ENCODE measurements around the gene TREH.

DNA sequence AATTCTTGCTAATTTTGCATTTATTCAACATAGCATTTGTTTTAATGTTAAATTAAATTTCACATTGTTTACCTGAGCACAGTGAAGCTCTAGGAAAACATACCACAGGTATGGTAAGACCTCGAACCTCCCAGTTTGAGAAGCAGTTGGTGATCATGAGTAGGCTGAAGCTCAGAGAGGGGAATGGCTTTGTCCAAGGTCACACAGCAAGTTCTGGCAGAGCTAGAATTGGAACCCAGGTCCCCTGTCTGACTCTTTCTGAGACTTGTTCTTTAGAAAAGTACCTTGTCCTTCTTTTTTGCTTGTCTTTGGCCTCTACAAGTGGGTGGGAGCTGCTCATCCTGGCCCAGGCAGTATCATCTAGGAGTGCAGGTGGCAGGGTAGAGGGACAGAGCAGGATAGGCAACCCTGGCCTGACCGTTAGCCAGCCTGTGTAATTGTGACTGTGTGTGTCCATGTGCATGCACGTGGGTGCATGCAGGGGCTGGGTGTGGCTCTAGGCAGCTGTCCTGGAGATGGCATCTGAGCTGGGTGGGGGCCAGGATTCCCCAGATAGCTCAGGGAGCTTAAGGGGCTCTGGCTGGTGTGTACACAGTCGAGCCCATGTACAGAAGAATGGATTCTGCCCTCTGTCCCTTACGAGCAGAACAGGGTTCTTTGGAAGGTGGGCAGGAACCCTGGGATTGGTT, 50.4 kb downstream of the TREH start:
- TF ChIP-seq POLR2AphosphoS5 (IDR thresholded peaks at IDR 0.05; ENCODE audit: low read depth) (no peak), CREB1 (CRISPR knock-in tag; IDR thresholded peaks at IDR 0.05; ENCODE audit: low read depth) (no peak), EZH2 (IDR thresholded peaks at IDR 0.05; ENCODE audit: low read depth, unreplicated experiment) (no peak), EZH2phosphoT487 (IDR thresholded peaks at IDR 0.05; ENCODE audit: unreplicated experiment) (no peak), STAT1 (IDR thresholded peaks at IDR 0.05; ENCODE audit: unreplicated experiment) (no peak), JUNB (IDR thresholded peaks at IDR 0.05; ENCODE audit: unreplicated experiment) (no peak), ZNF331 (CRISPR knock-in tag; IDR thresholded peaks at IDR 0.05; ENCODE audit: low read depth) (no peak), ZNF114 (CRISPR knock-in tag; IDR thresholded peaks at IDR 0.05) (no peak)
- TF ChIP-seq, protein P1, sequence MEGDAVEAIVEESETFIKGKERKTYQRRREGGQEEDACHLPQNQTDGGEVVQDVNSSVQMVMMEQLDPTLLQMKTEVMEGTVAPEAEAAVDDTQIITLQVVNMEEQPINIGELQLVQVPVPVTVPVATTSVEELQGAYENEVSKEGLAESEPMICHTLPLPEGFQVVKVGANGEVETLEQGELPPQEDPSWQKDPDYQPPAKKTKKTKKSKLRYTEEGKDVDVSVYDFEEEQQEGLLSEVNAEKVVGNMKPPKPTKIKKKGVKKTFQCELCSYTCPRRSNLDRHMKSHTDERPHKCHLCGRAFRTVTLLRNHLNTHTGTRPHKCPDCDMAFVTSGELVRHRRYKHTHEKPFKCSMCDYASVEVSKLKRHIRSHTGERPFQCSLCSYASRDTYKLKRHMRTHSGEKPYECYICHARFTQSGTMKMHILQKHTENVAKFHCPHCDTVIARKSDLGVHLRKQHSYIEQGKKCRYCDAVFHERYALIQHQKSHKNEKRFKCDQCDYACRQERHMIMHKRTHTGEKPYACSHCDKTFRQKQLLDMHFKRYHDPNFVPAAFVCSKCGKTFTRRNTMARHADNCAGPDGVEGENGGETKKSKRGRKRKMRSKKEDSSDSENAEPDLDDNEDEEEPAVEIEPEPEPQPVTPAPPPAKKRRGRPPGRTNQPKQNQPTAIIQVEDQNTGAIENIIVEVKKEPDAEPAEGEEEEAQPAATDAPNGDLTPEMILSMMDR (conservative IDR thresholded peaks at IDR 0.05; ENCODE audit: low read depth in 2 of 2): no peak
- TF ChIP-seq, protein P2, sequence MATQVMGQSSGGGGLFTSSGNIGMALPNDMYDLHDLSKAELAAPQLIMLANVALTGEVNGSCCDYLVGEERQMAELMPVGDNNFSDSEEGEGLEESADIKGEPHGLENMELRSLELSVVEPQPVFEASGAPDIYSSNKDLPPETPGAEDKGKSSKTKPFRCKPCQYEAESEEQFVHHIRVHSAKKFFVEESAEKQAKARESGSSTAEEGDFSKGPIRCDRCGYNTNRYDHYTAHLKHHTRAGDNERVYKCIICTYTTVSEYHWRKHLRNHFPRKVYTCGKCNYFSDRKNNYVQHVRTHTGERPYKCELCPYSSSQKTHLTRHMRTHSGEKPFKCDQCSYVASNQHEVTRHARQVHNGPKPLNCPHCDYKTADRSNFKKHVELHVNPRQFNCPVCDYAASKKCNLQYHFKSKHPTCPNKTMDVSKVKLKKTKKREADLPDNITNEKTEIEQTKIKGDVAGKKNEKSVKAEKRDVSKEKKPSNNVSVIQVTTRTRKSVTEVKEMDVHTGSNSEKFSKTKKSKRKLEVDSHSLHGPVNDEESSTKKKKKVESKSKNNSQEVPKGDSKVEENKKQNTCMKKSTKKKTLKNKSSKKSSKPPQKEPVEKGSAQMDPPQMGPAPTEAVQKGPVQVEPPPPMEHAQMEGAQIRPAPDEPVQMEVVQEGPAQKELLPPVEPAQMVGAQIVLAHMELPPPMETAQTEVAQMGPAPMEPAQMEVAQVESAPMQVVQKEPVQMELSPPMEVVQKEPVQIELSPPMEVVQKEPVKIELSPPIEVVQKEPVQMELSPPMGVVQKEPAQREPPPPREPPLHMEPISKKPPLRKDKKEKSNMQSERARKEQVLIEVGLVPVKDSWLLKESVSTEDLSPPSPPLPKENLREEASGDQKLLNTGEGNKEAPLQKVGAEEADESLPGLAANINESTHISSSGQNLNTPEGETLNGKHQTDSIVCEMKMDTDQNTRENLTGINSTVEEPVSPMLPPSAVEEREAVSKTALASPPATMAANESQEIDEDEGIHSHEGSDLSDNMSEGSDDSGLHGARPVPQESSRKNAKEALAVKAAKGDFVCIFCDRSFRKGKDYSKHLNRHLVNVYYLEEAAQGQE (IDR thresholded peaks at IDR 0.05; ENCODE audit: unreplicated experiment): no peak
- TF ChIP-seq, protein P3, sequence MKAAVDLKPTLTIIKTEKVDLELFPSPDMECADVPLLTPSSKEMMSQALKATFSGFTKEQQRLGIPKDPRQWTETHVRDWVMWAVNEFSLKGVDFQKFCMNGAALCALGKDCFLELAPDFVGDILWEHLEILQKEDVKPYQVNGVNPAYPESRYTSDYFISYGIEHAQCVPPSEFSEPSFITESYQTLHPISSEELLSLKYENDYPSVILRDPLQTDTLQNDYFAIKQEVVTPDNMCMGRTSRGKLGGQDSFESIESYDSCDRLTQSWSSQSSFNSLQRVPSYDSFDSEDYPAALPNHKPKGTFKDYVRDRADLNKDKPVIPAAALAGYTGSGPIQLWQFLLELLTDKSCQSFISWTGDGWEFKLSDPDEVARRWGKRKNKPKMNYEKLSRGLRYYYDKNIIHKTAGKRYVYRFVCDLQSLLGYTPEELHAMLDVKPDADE (IDR thresholded peaks at IDR 0.05): no peak
- TF ChIP-seq, protein P4, sequence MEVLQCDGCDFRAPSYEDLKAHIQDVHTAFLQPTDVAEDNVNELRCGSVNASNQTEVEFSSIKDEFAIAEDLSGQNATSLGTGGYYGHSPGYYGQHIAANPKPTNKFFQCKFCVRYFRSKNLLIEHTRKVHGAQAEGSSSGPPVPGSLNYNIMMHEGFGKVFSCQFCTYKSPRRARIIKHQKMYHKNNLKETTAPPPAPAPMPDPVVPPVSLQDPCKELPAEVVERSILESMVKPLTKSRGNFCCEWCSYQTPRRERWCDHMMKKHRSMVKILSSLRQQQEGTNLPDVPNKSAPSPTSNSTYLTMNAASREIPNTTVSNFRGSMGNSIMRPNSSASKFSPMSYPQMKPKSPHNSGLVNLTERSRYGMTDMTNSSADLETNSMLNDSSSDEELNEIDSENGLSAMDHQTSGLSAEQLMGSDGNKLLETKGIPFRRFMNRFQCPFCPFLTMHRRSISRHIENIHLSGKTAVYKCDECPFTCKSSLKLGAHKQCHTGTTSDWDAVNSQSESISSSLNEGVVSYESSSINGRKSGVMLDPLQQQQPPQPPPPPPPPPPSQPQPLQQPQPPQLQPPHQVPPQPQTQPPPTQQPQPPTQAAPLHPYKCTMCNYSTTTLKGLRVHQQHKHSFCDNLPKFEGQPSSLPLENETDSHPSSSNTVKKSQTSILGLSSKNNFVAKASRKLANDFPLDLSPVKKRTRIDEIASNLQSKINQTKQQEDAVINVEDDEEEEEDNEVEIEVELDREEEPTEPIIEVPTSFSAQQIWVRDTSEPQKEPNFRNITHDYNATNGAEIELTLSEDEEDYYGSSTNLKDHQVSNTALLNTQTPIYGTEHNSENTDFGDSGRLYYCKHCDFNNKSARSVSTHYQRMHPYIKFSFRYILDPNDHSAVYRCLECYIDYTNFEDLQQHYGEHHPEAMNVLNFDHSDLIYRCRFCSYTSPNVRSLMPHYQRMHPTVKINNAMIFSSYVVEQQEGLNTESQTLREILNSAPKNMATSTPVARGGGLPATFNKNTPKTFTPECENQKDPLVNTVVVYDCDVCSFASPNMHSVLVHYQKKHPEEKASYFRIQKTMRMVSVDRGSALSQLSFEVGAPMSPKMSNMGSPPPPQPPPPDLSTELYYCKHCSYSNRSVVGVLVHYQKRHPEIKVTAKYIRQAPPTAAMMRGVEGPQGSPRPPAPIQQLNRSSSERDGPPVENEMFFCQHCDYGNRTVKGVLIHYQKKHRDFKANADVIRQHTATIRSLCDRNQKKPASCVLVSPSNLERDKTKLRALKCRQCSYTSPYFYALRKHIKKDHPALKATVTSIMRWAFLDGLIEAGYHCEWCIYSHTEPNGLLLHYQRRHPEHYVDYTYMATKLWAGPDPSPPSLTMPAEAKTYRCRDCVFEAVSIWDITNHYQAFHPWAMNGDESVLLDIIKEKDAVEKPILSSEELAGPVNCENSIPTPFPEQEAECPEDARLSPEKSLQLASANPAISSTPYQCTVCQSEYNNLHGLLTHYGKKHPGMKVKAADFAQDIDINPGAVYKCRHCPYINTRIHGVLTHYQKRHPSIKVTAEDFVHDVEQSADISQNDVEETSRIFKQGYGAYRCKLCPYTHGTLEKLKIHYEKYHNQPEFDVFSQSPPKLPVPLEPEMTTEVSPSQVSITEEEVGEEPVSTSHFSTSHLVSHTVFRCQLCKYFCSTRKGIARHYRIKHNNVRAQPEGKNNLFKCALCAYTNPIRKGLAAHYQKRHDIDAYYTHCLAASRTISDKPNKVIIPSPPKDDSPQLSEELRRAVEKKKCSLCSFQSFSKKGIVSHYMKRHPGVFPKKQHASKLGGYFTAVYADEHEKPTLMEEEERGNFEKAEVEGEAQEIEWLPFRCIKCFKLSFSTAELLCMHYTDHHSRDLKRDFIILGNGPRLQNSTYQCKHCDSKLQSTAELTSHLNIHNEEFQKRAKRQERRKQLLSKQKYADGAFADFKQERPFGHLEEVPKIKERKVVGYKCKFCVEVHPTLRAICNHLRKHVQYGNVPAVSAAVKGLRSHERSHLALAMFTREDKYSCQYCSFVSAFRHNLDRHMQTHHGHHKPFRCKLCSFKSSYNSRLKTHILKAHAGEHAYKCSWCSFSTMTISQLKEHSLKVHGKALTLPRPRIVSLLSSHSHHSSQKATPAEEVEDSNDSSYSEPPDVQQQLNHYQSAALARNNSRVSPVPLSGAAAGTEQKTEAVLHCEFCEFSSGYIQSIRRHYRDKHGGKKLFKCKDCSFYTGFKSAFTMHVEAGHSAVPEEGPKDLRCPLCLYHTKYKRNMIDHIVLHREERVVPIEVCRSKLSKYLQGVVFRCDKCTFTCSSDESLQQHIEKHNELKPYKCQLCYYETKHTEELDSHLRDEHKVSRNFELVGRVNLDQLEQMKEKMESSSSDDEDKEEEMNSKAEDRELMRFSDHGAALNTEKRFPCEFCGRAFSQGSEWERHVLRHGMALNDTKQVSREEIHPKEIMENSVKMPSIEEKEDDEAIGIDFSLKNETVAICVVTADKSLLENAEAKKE (CRISPR knock-in tag; IDR thresholded peaks at IDR 0.05): no peak
